GM23248 (cell line): Measurements from ENCODE around the gene SLC12A9.

Source experiments
- EZH2 ChIP-seq: fragments of 200-600 bp; sonication (generic); IDR thresholded peaks from 2 replicates; pipeline ENCODE4 v1.6.1; 2018; ENCODE audit warnings: antibody characterized with exemption, mild to moderate bottlenecking; ENCODE audit not compliant: insufficient read depth, poor library complexity, severe bottlenecking
- EZH2phosphoT487 ChIP-seq: fragments of 200-600 bp; sonication (generic); IDR thresholded peaks from 2 replicates; pipeline ENCODE4 v1.6.1; 2018; ENCODE audit warnings: antibody characterized with exemption, moderate library complexity, mild to moderate bottlenecking, low read depth; ENCODE audit not compliant: insufficient read depth

DNA sequence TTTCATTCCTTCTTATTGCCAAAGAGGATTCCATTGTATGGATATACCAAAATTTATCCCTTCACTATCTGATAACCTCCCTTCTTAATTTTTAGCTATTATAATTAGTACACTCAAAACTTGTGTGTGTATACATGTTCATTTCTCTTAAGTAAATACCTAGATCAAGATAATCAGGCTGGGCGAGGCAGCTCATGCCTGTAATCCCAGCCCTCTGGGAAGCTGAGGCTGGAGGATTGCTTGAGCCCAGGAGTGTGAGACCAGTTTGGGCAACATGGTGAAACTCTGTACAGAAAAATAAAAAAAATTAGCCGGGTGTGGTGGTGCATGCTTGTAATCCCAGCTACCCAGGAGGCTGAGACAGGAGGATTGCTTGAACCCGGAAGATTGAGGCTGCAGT is 59.0 kb downstream of the SLC12A9 start:
- no peak for TF ChIP-seq EZH2
- no peak for TF ChIP-seq EZH2phosphoT487
